Gastrocnemius medialis (tissue), 4 donors: Measurements from ENCODE around the gene CLDN11.

ENCODE experiments used
- CTCF ChIP-seq, 5 experiments: fragments of 450-650 bp in 3 of 5; fragments of 200-600 bp in 2 of 5; sonication (generic) in 2 of 5; IDR thresholded peaks in 4 of 5; conservative IDR thresholded peaks in 1 of 5; 1 replicate in 4 of 5; 2 replicates in 1 of 5; pipeline ENCODE4 v1.5.1; 2016 to 2019; ENCODE audit warnings: antibody characterized with exemption in 5 of 5, mild to moderate bottlenecking in 3 of 5, moderate library complexity in 3 of 5
- POLR2A ChIP-seq, 2 donors: fragments of 450-650 bp; IDR thresholded peaks; one replicate each; pipeline ENCODE4 v1.6.1; 2017; ENCODE audit warnings: antibody characterized with exemption in 2 of 2, mild to moderate bottlenecking in 2 of 2, moderate library complexity in 2 of 2

- no peak for TF ChIP-seq POLR2A (IDR thresholded peaks at IDR 0.05)
- no peak for TF ChIP-seq CTCF (IDR thresholded peaks at IDR 0.05 in 4 of 5, conservative IDR thresholded peaks at IDR 0.05 in 1 of 5)
Measured at GRCh38 chr3:170405101-170405500, 13.6 kb upstream of the CLDN11 start.
